BLaER1 (cell line): ENCODE measurements around the gene BTN1A1.
A peak's percentile ranks its signal among the peaks of the same experiment; 100 is the strongest.

Experiments used
- H3K27ac ChIP-seq: shearing (Covaris generic); formaldehyde crosslinking; 2 replicates; pipeline ENCODE4 v1.8.1; 2022
- H3K27me3 ChIP-seq: shearing (Covaris generic); formaldehyde crosslinking; 2 replicates; pipeline ENCODE4 v1.8.1; 2022
- H3K36me3 ChIP-seq: shearing (Covaris generic); formaldehyde crosslinking; 2 replicates; pipeline ENCODE4 v1.8.1; 2022
- H3K4me1 ChIP-seq: shearing (Covaris generic); formaldehyde crosslinking; 2 replicates; pipeline ENCODE4 v1.8.1; 2022
- H3K4me2 ChIP-seq: shearing (Covaris generic); formaldehyde crosslinking; 2 replicates; pipeline ENCODE4 v1.8.1; 2022
- H3K4me3 ChIP-seq: shearing (Covaris generic); formaldehyde crosslinking; 2 replicates; pipeline ENCODE4 v1.8.1; 2022
- H3K9ac ChIP-seq: shearing (Covaris generic); formaldehyde crosslinking; 2 replicates; pipeline ENCODE4 v1.8.1; 2022
- H3K9me3 ChIP-seq: shearing (Covaris generic); formaldehyde crosslinking; 2 replicates; pipeline ENCODE4 v1.8.1; 2022
- H4K20me1 ChIP-seq: shearing (Covaris generic); formaldehyde crosslinking; 2 replicates; pipeline ENCODE4 v1.8.1; 2022
- Cebpa-rat ChIP-seq: shearing (Covaris generic); IDR thresholded peaks from 2 replicates; pipeline ENCODE4 v1.8.1; 2022

The BTN1A1 gene

GRCh38 chr6:26486358-26486757 lies 13.7 kb upstream of the BTN1A1 start:
- H3K27ac ChIP-seq = no peak overlapping the region
- H3K4me3 ChIP-seq = no peak overlapping the region
- H3K9ac ChIP-seq = no peak overlapping the region
- no peak overlapping the region for H3K4me2 ChIP-seq
- no peaks in the 10 kb centered on the region for H4K20me1 ChIP-seq
- H3K36me3 ChIP-seq = no peaks in the 10 kb centered on the region
- H3K27me3 ChIP-seq = no peaks in the 10 kb centered on the region
- TF ChIP-seq Cebpa-rat = no peak
- peaks cover 36% of the 10 kb centered on the region for H3K9me3 ChIP-seq
- peaks cover 17% of the 10 kb centered on the region for H3K4me1 ChIP-seq

- Histone ChIP-seq H4K20me1 (no peaks in the 10 kb centered on the region), H3K4me2 (no peak overlapping the region), H3K9me3 (peaks cover 27% of the 10 kb centered on the region), H3K36me3 (no peaks in the 10 kb centered on the region), H3K27ac (no peak overlapping the region), H3K27me3 (no peaks in the 10 kb centered on the region), H3K4me1 (peaks cover 17% of the 10 kb centered on the region), H3K9ac (no peak overlapping the region), H3K4me3 (no peak overlapping the region)
- TF ChIP-seq Cebpa-rat = no peak
Observed at GRCh38 chr6:26487466-26487865, 12.6 kb upstream of the BTN1A1 start.

GRCh38 chr6:26489996-26490964 lies 9.8 kb upstream of the BTN1A1 start:
- Histone ChIP-seq H4K20me1 (no peaks in the 10 kb centered on the region), H3K9ac (no peak overlapping the region), H3K4me3 (no peak overlapping the region), H3K27ac (no peak overlapping the region), H3K4me1 (peaks cover 5% of the 10 kb centered on the region), H3K9me3 (peaks cover 19% of the 10 kb centered on the region), H3K36me3 (no peaks in the 10 kb centered on the region), H3K27me3 (no peaks in the 10 kb centered on the region), H3K4me2 (no peak overlapping the region)
- TF ChIP-seq Cebpa-rat = no peak

- Histone ChIP-seq H3K4me1 (no peaks in the 10 kb centered on the region), H3K9ac (no peak overlapping the region), H3K36me3 (no peaks in the 10 kb centered on the region), H3K4me2 (no peak overlapping the region), H4K20me1 (no peaks in the 10 kb centered on the region), H3K9me3 (peaks cover 19% of the 10 kb centered on the region), H3K4me3 (no peak overlapping the region), H3K27ac (no peak overlapping the region), H3K27me3 (no peaks in the 10 kb centered on the region)
- TF ChIP-seq Cebpa-rat = no peak
Observed at GRCh38 chr6:26491604-26492003, 8.5 kb upstream of the BTN1A1 start.

- Histone ChIP-seq H3K9me3 (0 out of 2 replicates have a peak, but pooled peaks cover 3% of the 10 kb centered on the region), H3K4me1 (no peaks in the 10 kb centered on the region; the same call in 1 of the 2 replicates), H3K9ac (no peak overlapping the region), H3K36me3 (no peaks in the 10 kb centered on the region), H4K20me1 (no peaks in the 10 kb centered on the region), H3K27me3 (no peaks in the 10 kb centered on the region), H3K4me3 (no peak overlapping the region), H3K4me2 (no peak overlapping the region), H3K27ac (no peak overlapping the region)
- no peak for TF ChIP-seq Cebpa-rat
Observed at GRCh38 chr6:26493258-26493657, 6.8 kb upstream of the BTN1A1 start.

- no peaks in the 10 kb centered on the region for H3K27me3 ChIP-seq
- H3K27ac ChIP-seq = no peak overlapping the region
- no peaks in the 10 kb centered on the region for H3K36me3 ChIP-seq
- no peaks in the 10 kb centered on the region; the same call in 1 of the 2 replicates for H3K4me1 ChIP-seq
- no peaks in the 10 kb centered on the region for H4K20me1 ChIP-seq
- H3K4me3 ChIP-seq = no peak overlapping the region
- no peak for TF ChIP-seq Cebpa-rat
- H3K9me3 ChIP-seq = no peaks in the 10 kb centered on the region
- no peak overlapping the region for H3K9ac ChIP-seq
- H3K4me2 ChIP-seq = no peak overlapping the region
Observed at GRCh38 chr6:26494117-26494516, 6.0 kb upstream of the BTN1A1 start.

- H3K9me3 ChIP-seq = no peaks in the 10 kb centered on the region
- H4K20me1 ChIP-seq = no peaks in the 10 kb centered on the region
- no peaks in the 10 kb centered on the region for H3K36me3 ChIP-seq
- no peak overlapping the region for H3K4me2 ChIP-seq
- H3K27me3 ChIP-seq = no peaks in the 10 kb centered on the region
- H3K9ac ChIP-seq = no peak overlapping the region
- no peak overlapping the region for H3K4me3 ChIP-seq
- no peak for TF ChIP-seq Cebpa-rat
- no peak overlapping the region for H3K27ac ChIP-seq
- peaks cover 5% of the 10 kb centered on the region for H3K4me1 ChIP-seq
Observed at GRCh38 chr6:26495281-26495680, 4.8 kb upstream of the BTN1A1 start.

GRCh38 chr6:26497610-26498009 lies 2.5 kb upstream of the BTN1A1 start:
- TF ChIP-seq Cebpa-rat = no peak
- Histone ChIP-seq H3K9ac (no peak overlapping the region), H3K4me3 (no peak overlapping the region), H3K27ac (no peak overlapping the region), H3K27me3 (no peaks in the 10 kb centered on the region), H3K4me2 (no peak overlapping the region), H3K36me3 (no peaks in the 10 kb centered on the region), H3K9me3 (no peaks in the 10 kb centered on the region), H4K20me1 (no peaks in the 10 kb centered on the region), H3K4me1 (peaks cover 22% of the 10 kb centered on the region)

- Histone ChIP-seq H3K9me3 (no peaks in the 10 kb centered on the region), H3K4me2 (peak overlapping the region; percentile 61; the same call in 1 of the 2 replicates), H3K27ac (no peak overlapping the region), H3K36me3 (no peaks in the 10 kb centered on the region), H4K20me1 (no peaks in the 10 kb centered on the region), H3K9ac (no peak overlapping the region), H3K4me1 (peaks cover 26% of the 10 kb centered on the region), H3K4me3 (no peak overlapping the region), H3K27me3 (no peaks in the 10 kb centered on the region)
- no peak for TF ChIP-seq Cebpa-rat
Observed at GRCh38 chr6:26501482-26501986, 1.4 kb downstream of the BTN1A1 start.

- Histone ChIP-seq H3K27ac (no peak overlapping the region), H3K9ac (0 out of 2 replicates have a peak overlapping the region, but pooled peaks have one; percentile 5), H3K4me3 (no peak overlapping the region), H3K4me2 (peak overlapping the region; percentile 61), H3K9me3 (no peaks in the 10 kb centered on the region), H3K4me1 (peaks cover 26% of the 10 kb centered on the region), H4K20me1 (no peaks in the 10 kb centered on the region), H3K27me3 (no peaks in the 10 kb centered on the region), H3K36me3 (no peaks in the 10 kb centered on the region)
- TF ChIP-seq Cebpa-rat = no peak
Observed at GRCh38 chr6:26502165-26502564, 2.1 kb downstream of the BTN1A1 start.
